Measurements from ENCODE around the gene GDA.

- TF ChIP-seq EP300 (IDR thresholded peaks at IDR 0.05) (no peak), CTCF (IDR thresholded peaks at IDR 0.05) (no peak), POLR2A (IDR thresholded peaks at IDR 0.05) (no peak)
Observed at GRCh38 chr9:72289401-72289800, 140.2 kb downstream of the GDA start.
